DND-41 (cell line): ENCODE data around the gene KIAA0040.

Experiments
- EZH2 ChIP-seq: IDR thresholded peaks from 3 replicates; pipeline ENCODE4 v1.6.1; 2012; ENCODE audit warnings: borderline replicate concordance, low read depth, mild to moderate bottlenecking, moderate library complexity, low read length, inconsistent platforms; ENCODE audit not compliant: severe bottlenecking
- TF ChIP-seq, protein P1 (sequence below): IDR thresholded peaks from 2 replicates; pipeline ENCODE4 v1.5.1; 2012; ENCODE audit warnings: borderline replicate concordance, low read length, moderate library complexity, mild to moderate bottlenecking; ENCODE audit not compliant: poor library complexity, severe bottlenecking; ENCODE audit errors: extremely low read depth

- TF ChIP-seq, protein P1, sequence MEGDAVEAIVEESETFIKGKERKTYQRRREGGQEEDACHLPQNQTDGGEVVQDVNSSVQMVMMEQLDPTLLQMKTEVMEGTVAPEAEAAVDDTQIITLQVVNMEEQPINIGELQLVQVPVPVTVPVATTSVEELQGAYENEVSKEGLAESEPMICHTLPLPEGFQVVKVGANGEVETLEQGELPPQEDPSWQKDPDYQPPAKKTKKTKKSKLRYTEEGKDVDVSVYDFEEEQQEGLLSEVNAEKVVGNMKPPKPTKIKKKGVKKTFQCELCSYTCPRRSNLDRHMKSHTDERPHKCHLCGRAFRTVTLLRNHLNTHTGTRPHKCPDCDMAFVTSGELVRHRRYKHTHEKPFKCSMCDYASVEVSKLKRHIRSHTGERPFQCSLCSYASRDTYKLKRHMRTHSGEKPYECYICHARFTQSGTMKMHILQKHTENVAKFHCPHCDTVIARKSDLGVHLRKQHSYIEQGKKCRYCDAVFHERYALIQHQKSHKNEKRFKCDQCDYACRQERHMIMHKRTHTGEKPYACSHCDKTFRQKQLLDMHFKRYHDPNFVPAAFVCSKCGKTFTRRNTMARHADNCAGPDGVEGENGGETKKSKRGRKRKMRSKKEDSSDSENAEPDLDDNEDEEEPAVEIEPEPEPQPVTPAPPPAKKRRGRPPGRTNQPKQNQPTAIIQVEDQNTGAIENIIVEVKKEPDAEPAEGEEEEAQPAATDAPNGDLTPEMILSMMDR = no peak
- no peak for TF ChIP-seq EZH2
Measured at GRCh38 chr1:175127565-175127964, 65.0 kb downstream of the KIAA0040 start.
